GM15510 (cell line): Measurements from ENCODE around the gene PHLDA2.

ENCODE experiments used
- POLR2A ChIP-seq: IDR thresholded peaks from 3 replicates; pipeline ENCODE4 v1.6.1; 2011; ENCODE audit warnings: borderline replicate concordance; ENCODE audit not compliant: insufficient read length; ENCODE audit errors: extremely low read depth

The PHLDA2 gene

GRCh38 chr11:2914455-2915195 is 14.6 kb downstream of the PHLDA2 start:
- TF ChIP-seq POLR2A: no peak

- no peak for TF ChIP-seq POLR2A
Measured at GRCh38 chr11:2913776-2914175, 15.4 kb downstream of the PHLDA2 start.

DNA sequence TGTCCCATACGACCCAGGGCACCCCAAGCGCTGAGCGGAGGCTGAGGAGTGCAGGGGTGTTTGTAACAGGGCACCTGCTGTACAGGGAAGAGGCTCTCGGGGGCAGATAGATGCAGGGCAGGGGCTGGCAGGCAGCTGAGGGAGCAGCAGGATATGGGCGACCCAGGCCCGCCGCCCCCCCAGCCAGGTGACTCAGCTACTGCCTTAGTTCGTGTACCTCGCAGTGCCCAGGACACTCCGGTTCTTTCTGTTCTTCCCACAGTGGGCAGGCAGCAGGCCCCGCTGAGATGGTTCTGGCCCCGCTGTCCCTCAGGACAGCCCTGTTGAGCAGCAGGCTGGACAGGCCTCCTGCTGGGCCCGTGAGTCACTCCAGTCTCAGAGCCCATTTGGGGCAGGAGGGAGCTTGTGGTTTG is 16.2 kb downstream of the PHLDA2 start:
- TF ChIP-seq POLR2A: no peak

DNA sequence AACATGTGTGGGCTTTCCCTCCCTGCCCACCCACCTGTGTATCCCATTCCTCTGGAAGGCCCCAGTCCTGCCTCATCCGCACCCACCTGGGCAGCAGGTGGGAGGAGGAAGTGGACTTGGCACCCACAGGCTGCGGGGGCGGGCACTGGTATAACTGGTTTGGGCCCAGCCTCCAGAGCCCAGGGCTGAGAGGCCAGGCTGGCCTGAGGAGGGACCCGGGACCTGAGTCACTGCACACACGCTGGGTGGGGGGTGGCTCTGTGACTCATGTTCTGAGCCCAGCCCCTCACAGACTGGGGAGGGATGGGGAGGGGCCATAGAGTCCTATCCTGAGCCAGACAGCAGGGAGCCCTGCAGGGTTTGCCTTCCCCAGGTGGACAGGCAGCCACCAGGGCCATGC is 16.7 kb downstream of the PHLDA2 start:
- no peak for TF ChIP-seq POLR2A

GRCh38 chr11:2911785-2912391 is 17.3 kb downstream of the PHLDA2 start:
- TF ChIP-seq POLR2A: no peak

DNA sequence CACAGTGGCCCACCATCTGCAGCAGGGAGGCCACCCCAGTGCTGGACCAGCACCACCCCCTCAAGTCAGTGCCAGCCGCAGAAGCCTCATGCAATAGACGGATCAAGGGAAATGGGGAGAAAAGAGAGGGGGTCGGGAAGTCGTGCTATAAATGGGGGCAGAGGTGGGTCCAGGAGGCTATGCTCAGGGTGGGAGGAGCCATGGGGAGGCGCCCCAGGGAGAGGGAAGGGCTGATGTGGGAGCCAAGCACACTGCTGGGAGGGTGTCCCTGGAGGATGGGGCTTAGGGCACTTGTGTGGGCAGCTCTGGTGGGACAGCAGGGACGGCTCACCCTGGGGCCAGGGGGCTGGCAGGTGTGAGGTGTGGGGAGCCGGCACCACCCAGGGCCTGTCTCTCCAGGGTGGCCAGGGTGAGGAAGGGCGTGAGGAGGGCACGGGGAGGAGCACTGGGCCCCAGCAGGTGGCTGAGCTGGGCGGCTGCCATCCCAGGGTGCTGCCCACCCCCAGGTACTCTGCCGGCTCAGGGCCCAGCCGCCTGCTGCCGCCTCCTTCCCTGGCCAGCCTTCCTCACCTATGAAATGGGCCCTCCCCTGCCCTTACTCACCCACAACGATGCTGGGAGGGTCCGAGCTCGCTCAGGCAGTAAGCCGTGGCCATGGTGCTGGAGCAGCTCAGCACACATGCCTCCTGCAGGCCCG is 18.0 kb downstream of the PHLDA2 start:
- no peak for TF ChIP-seq POLR2A

- TF ChIP-seq POLR2A: no peak
Measured at GRCh38 chr11:2910401-2910955, 18.7 kb downstream of the PHLDA2 start.

- TF ChIP-seq POLR2A: no peak
Measured at GRCh38 chr11:2909133-2909902, 19.9 kb downstream of the PHLDA2 start.

- TF ChIP-seq POLR2A: no peak
Measured at GRCh38 chr11:2908130-2908529, 21.1 kb downstream of the PHLDA2 start.

DNA sequence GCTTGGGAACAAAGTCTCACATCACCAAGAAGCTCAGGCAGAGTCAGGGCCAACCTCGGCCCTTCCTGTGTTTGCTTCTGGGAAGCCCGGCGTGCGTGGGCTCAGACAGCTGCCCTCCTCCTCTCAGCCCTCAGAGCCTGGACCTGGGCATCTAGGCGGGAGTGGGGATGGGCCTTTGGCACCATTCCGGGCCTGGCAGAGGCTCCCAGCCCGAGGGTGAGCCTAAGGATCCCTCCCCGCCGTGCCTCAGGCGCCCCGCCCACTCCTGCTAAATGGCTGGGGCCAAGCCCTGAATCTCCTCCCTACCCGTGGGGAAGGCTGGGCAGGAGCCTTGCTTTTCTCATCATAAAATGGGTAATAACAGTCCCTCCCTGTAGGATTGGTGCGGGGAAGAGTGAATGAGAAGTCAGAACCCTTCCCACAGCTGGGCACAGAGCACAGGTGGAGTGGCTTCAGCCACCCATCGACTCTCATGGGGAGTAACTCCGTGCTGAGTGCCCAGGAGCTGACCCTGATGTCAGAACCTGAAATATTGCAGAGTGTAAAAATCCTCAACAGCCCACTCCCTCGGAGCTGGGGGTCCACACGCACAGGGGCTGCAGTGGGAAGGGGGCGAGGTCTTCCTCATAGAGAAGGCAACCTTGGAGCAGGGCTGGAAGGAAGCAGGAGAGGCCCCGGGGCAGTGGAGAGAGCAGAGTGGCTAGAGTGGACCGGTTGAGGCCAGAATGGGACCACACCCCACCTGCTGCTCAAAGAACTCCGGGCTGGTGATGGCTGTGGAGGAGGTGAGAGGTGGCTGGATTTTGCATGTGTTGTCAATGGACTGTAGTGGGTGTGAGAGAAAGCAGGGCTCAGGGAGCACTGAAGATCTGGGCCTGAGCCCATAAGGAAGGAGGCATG is 24.8 kb downstream of the PHLDA2 start:
- no peak for TF ChIP-seq POLR2A

GRCh38 chr11:2903672-2904011 is 25.6 kb downstream of the PHLDA2 start:
- no peak for TF ChIP-seq POLR2A

DNA sequence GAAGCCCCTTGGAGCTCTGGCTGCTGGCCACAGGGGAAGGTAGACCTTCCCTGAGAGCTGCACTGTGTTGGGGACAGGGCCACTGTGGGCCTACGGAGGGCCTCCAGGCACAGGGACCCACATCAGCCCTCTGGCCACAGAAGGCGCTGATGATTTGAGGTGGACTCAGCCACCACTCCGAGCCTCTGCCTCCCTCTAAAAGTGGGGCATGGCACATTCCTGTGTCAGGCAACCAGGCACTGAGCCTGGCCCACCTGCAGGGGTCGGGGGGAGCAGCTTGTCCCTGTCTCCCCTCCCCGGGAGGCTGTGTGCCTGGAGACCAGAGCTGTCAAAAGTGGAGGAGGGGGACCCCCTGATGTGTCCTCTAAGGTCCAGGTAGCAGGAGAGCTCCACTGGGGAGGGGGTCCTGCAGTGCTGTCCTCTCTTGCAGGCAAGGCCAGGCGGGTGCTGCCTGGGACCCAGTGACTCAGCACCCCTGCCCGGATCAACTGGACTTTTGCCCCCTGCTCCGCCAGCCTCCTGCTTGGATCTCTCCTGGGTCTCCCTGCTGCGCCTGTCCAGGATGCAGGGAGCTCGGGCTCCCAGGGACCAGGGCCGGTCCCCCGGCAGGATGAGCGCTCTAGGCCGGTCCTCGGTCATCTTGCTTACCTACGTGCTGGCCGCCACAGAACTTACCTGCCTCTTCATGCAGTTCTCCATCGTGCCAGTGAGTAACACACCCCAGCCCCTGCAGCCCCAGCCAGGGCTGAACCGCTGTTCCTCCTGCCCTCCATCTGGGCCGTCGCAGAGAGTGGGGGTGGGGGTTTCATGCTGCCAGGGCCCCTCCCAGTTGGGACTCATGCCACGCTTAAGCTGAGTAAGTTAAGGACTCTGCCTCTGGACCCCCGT is 26.2 kb downstream of the PHLDA2 start:
- no peak for TF ChIP-seq POLR2A
